Measurements from ENCODE around the gene WNK2.

WNK2 gene

GRCh38 chr9:93255994-93256877 is 72.3 kb downstream of the WNK2 start:
- H3K27me3 ChIP-seq (ENCODE audit: control insufficient read depth, insufficient read depth, low read length) = no peaks in the 10 kb centered on the region
- H3K27ac ChIP-seq (ENCODE audit: low read length) = no peak overlapping the region
- H3K4me1 ChIP-seq (ENCODE audit: control insufficient read depth, insufficient read depth, low read length) = no peaks in the 10 kb centered on the region
- DNase-seq (ENCODE audit: low read depth, low spot score) = no peak
- WGBS (ENCODE audit: insufficient coverage, insufficient read length) = no CpG with 5 or more reads among the region's 22 CpGs
- H3K9me3 ChIP-seq (ENCODE audit: control insufficient read depth, insufficient read depth, low read length) = no peaks in the 10 kb centered on the region
- no peaks in the 10 kb centered on the region; the same call in 1 of the 2 replicates for H3K36me3 ChIP-seq (ENCODE audit: control insufficient read depth, insufficient read depth, low read length)
- no peak overlapping the region for H3K4me3 ChIP-seq (ENCODE audit: low read length)

GRCh38 chr9:93256878-93257807 is 73.2 kb downstream of the WNK2 start:
- no peaks in the 10 kb centered on the region for H3K9me3 ChIP-seq (ENCODE audit: control insufficient read depth, insufficient read depth, low read length)
- WGBS (ENCODE audit: insufficient coverage, insufficient read length) = no CpG with 5 or more reads among the region's 22 CpGs
- H3K27me3 ChIP-seq (ENCODE audit: control insufficient read depth, insufficient read depth, low read length) = no peaks in the 10 kb centered on the region
- H3K4me1 ChIP-seq (ENCODE audit: control insufficient read depth, insufficient read depth, low read length) = no peaks in the 10 kb centered on the region
- DNase-seq (ENCODE audit: low read depth, low spot score) = no peak
- no peak overlapping the region for H3K27ac ChIP-seq (ENCODE audit: low read length)
- no peak overlapping the region for H3K4me3 ChIP-seq (ENCODE audit: low read length)
- H3K36me3 ChIP-seq (ENCODE audit: control insufficient read depth, insufficient read depth, low read length) = peaks cover 2% of the 10 kb centered on the region; the same call in 1 of the 2 replicates

GRCh38 chr9:93257808-93258331 is 73.9 kb downstream of the WNK2 start:
- H3K27me3 ChIP-seq (ENCODE audit: control insufficient read depth, insufficient read depth, low read length) = no peaks in the 10 kb centered on the region
- peaks cover 2% of the 10 kb centered on the region; the same call in 1 of the 2 replicates for H3K36me3 ChIP-seq (ENCODE audit: control insufficient read depth, insufficient read depth, low read length)
- no CpG with 5 or more reads among the region's 12 CpGs for WGBS (ENCODE audit: insufficient coverage, insufficient read length)
- H3K4me1 ChIP-seq (ENCODE audit: control insufficient read depth, insufficient read depth, low read length) = no peaks in the 10 kb centered on the region
- no peak for DNase-seq (ENCODE audit: low read depth, low spot score)
- no peak overlapping the region for H3K4me3 ChIP-seq (ENCODE audit: low read length)
- no peaks in the 10 kb centered on the region for H3K9me3 ChIP-seq (ENCODE audit: control insufficient read depth, insufficient read depth, low read length)
- H3K27ac ChIP-seq (ENCODE audit: low read length) = no peak overlapping the region

DNA sequence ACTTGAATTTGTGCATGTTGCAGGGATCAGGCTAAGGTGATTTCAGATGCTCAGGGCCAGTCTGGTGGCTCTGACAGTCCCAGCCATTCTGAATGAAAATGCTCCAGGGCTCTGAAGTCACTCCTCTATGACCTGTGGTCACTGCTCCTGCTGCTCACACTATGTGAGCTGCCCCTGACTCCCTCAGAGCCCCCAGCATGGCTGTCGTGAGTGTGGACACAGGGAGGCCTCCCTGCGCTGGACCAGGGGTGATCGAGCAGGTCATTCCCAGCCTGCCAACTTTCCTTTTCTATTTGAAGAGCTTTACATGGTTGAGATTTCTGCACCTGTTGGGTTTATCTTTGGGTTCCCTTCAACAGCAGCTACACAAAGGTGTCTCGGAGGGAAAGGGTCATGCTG is 74.5 kb downstream of the WNK2 start:
- no CpG with 5 or more reads among the region's 4 CpGs for WGBS (ENCODE audit: insufficient coverage, insufficient read length)
- peaks cover 2% of the 10 kb centered on the region; the same call in 1 of the 2 replicates for H3K36me3 ChIP-seq (ENCODE audit: control insufficient read depth, insufficient read depth, low read length)

GRCh38 chr9:93258818-93259489 is 75.0 kb downstream of the WNK2 start:
- no CpG with 5 or more reads among the region's 33 CpGs for WGBS (ENCODE audit: insufficient coverage, insufficient read length)
- Histone ChIP-seq H3K9me3 (ENCODE audit: control insufficient read depth, insufficient read depth, low read length) (no peaks in the 10 kb centered on the region), H3K36me3 (ENCODE audit: control insufficient read depth, insufficient read depth, low read length) (peaks cover 5% of the 10 kb centered on the region; the same call in 1 of the 2 replicates), H3K27ac (ENCODE audit: low read length) (no peak overlapping the region), H3K4me3 (ENCODE audit: low read length) (no peak overlapping the region), H3K4me1 (ENCODE audit: control insufficient read depth, insufficient read depth, low read length) (no peaks in the 10 kb centered on the region), H3K27me3 (ENCODE audit: control insufficient read depth, insufficient read depth, low read length) (no peaks in the 10 kb centered on the region)
- DNase-seq (ENCODE audit: low read depth, low spot score) = no peak

More for the DNA sequence above, 74.5 kb downstream of the WNK2 start:
- Histone ChIP-seq H3K4me1 (ENCODE audit: control insufficient read depth, insufficient read depth, low read length) (no peaks in the 10 kb centered on the region), H3K27me3 (ENCODE audit: control insufficient read depth, insufficient read depth, low read length) (no peaks in the 10 kb centered on the region), H3K27ac (ENCODE audit: low read length) (no peak overlapping the region), H3K4me3 (ENCODE audit: low read length) (no peak overlapping the region), H3K9me3 (ENCODE audit: control insufficient read depth, insufficient read depth, low read length) (no peaks in the 10 kb centered on the region)
- no peak for DNase-seq (ENCODE audit: low read depth, low spot score)

GRCh38 chr9:93259490-93260262 is 75.7 kb downstream of the WNK2 start:
- Histone ChIP-seq H3K4me1 (ENCODE audit: control insufficient read depth, insufficient read depth, low read length) (no peaks in the 10 kb centered on the region), H3K27me3 (ENCODE audit: control insufficient read depth, insufficient read depth, low read length) (no peaks in the 10 kb centered on the region), H3K4me3 (ENCODE audit: low read length) (no peak overlapping the region), H3K36me3 (ENCODE audit: control insufficient read depth, insufficient read depth, low read length) (peaks cover 10% of the 10 kb centered on the region), H3K9me3 (ENCODE audit: control insufficient read depth, insufficient read depth, low read length) (no peaks in the 10 kb centered on the region), H3K27ac (ENCODE audit: low read length) (no peak overlapping the region)
- no CpG with 5 or more reads among the region's 20 CpGs for WGBS (ENCODE audit: insufficient coverage, insufficient read length)
- DNase-seq (ENCODE audit: low read depth, low spot score) = no peak

GRCh38 chr9:93260263-93261066 is 76.5 kb downstream of the WNK2 start:
- Histone ChIP-seq H3K27me3 (ENCODE audit: control insufficient read depth, insufficient read depth, low read length) (no peaks in the 10 kb centered on the region), H3K4me1 (ENCODE audit: control insufficient read depth, insufficient read depth, low read length) (no peaks in the 10 kb centered on the region), H3K9me3 (ENCODE audit: control insufficient read depth, insufficient read depth, low read length) (no peaks in the 10 kb centered on the region), H3K36me3 (ENCODE audit: control insufficient read depth, insufficient read depth, low read length) (peaks cover 12% of the 10 kb centered on the region), H3K4me3 (ENCODE audit: low read length) (no peak overlapping the region), H3K27ac (ENCODE audit: low read length) (no peak overlapping the region)
- no CpG with 5 or more reads among the region's 12 CpGs for WGBS (ENCODE audit: insufficient coverage, insufficient read length)
- DNase-seq (ENCODE audit: low read depth, low spot score) = no peak

DNA sequence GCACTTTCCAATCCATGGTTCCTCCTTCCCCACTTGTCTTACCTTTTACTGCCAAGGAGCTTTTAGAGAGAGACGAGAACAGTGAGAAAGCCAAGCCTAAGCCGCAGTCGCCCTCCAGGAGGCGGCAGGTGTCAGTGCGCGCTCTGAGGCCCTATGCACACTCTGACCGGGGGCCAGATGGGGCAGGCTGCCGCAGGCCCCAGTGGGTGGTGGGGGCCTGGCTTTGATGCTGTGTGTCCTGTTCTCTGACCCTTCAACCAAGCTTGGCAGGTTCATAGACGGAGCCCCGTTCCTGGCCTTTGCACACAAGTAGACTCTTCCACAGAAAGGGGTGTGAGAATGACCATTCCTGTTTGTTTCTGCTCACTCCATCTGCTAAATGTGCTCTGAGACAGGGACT is 77.3 kb downstream of the WNK2 start:
- Histone ChIP-seq H3K27ac (ENCODE audit: low read length) (no peak overlapping the region), H3K9me3 (ENCODE audit: control insufficient read depth, insufficient read depth, low read length) (no peaks in the 10 kb centered on the region), H3K27me3 (ENCODE audit: control insufficient read depth, insufficient read depth, low read length) (no peaks in the 10 kb centered on the region), H3K36me3 (ENCODE audit: control insufficient read depth, insufficient read depth, low read length) (peaks cover 12% of the 10 kb centered on the region), H3K4me1 (ENCODE audit: control insufficient read depth, insufficient read depth, low read length) (no peaks in the 10 kb centered on the region), H3K4me3 (ENCODE audit: low read length) (no peak overlapping the region)
- no CpG with 5 or more reads among the region's 10 CpGs for WGBS (ENCODE audit: insufficient coverage, insufficient read length)
- no peak for DNase-seq (ENCODE audit: low read depth, low spot score)

Data from iPS DF 6.9 (cell line).